H9 (cell line): Measurements from ENCODE around the gene OSBP2. TPM values are rescaled to one million over a fixed set of nuclear protein-coding genes. Genes with fewer than 3 reads are reported as not detected.

ENCODE experiments used
- DNase-seq: peaks from one replicate; pipeline ENCODE4 v3.0.0-alpha.2; 2017
- H2AFZ ChIP-seq: one replicate; pipeline ENCODE4 v1.6.1; 2013; ENCODE audit warnings: mild to moderate bottlenecking, low read length, control low read depth, moderate library complexity
- H2AK5ac ChIP-seq: 2 replicates; pipeline ENCODE4 v1.6.1; 2013; ENCODE audit warnings: low read length, control low read depth, mixed read lengths; ENCODE audit not compliant: insufficient read length
- H2BK120ac ChIP-seq: one replicate; pipeline ENCODE4 v1.6.1; 2013; ENCODE audit warnings: low read depth, mild to moderate bottlenecking, low read length, control low read depth, inconsistent platforms; ENCODE audit not compliant: poor library complexity, severe bottlenecking
- H2BK12ac ChIP-seq: 2 replicates; pipeline ENCODE4 v1.6.1; 2013; ENCODE audit warnings: low read length, control low read depth, mixed read lengths, low read depth; ENCODE audit not compliant: insufficient read length
- H2BK15ac ChIP-seq: 2 replicates; pipeline ENCODE4 v1.6.1; 2013; ENCODE audit warnings: low read depth, low read length, control low read depth
- H2BK20ac ChIP-seq: one replicate; pipeline ENCODE4 v1.6.1; 2013; ENCODE audit warnings: low read depth, mild to moderate bottlenecking, low read length, control low read depth, inconsistent platforms; ENCODE audit not compliant: poor library complexity, severe bottlenecking
- H2BK5ac ChIP-seq: 2 replicates; pipeline ENCODE4 v1.6.1; 2013; ENCODE audit warnings: low read length, control low read depth, mixed read lengths; ENCODE audit not compliant: insufficient read length
- H3K14ac ChIP-seq: 2 replicates; pipeline ENCODE4 v1.6.1; 2013; ENCODE audit warnings: low read length, control low read depth; ENCODE audit not compliant: insufficient read depth
- H3K18ac ChIP-seq: 2 replicates; pipeline ENCODE4 v1.6.1; 2013; ENCODE audit warnings: low read depth, mild to moderate bottlenecking, mixed read lengths, low read length, control low read depth; ENCODE audit not compliant: insufficient read length
- H3K23ac ChIP-seq: 2 replicates; pipeline ENCODE4 v1.6.1; 2013; ENCODE audit warnings: low read length, control low read depth, mixed read lengths, low read depth; ENCODE audit not compliant: insufficient read length
- H3K23me2 ChIP-seq: 2 replicates; pipeline ENCODE4 v1.6.1; 2013; ENCODE audit warnings: low read depth, mild to moderate bottlenecking, mixed read lengths, low read length, control low read depth; ENCODE audit not compliant: insufficient read length, poor library complexity, severe bottlenecking
- H3K27ac ChIP-seq: 2 replicates; pipeline ENCODE4 v1.5.1; 2013; ENCODE audit warnings: low read length, control low read depth, mixed read lengths, low read depth; ENCODE audit not compliant: insufficient read length
- H3K27me3 ChIP-seq: 2 replicates; pipeline ENCODE4 v1.6.1; 2013; ENCODE audit warnings: low read length, control low read depth, inconsistent platforms; ENCODE audit not compliant: insufficient read depth
- H3K4ac ChIP-seq: 2 replicates; pipeline ENCODE4 v1.6.1; 2013; ENCODE audit warnings: low read depth, mild to moderate bottlenecking, control low read depth, inconsistent platforms, low read length, moderate library complexity
- H3K4me1 ChIP-seq: 2 replicates; pipeline ENCODE4 v1.6.1; 2013; ENCODE audit warnings: low read length, control low read depth, inconsistent platforms; ENCODE audit not compliant: insufficient read depth
- H3K4me2 ChIP-seq: 2 replicates; pipeline ENCODE4 v1.6.1; 2013; ENCODE audit warnings: low read length, control low read depth, mixed read lengths; ENCODE audit not compliant: insufficient read length, insufficient read depth
- H3K56ac ChIP-seq: 2 replicates; pipeline ENCODE4 v1.6.1; 2013; ENCODE audit warnings: low read depth, mild to moderate bottlenecking, mixed read lengths, low read length, control low read depth; ENCODE audit not compliant: insufficient read length
- H3K79me1 ChIP-seq: 2 replicates; pipeline ENCODE4 v1.6.1; 2013; ENCODE audit warnings: low read depth, mild to moderate bottlenecking, moderate library complexity, low read length, control low read depth, inconsistent platforms; ENCODE audit not compliant: insufficient read depth, poor library complexity, severe bottlenecking
- H3K79me2 ChIP-seq: 2 replicates; pipeline ENCODE4 v1.6.1; 2013; ENCODE audit warnings: low read length, control low read depth, inconsistent platforms; ENCODE audit not compliant: insufficient read depth
- H3K9ac ChIP-seq: 2 replicates; pipeline ENCODE4 v1.6.1; 2013; ENCODE audit warnings: low read length, control low read depth, mixed read lengths; ENCODE audit not compliant: insufficient read length; ENCODE audit errors: extremely low read depth
- H3K9me3 ChIP-seq: one replicate; pipeline ENCODE4 v1.6.1; 2013; ENCODE audit warnings: low read depth, low read length, inconsistent platforms; ENCODE audit not compliant: control insufficient read depth
- H3T11ph ChIP-seq: one replicate; pipeline ENCODE4 v1.6.1; 2013; ENCODE audit warnings: mild to moderate bottlenecking, low read length, control low read depth, inconsistent platforms
- H4K20me1 ChIP-seq: one replicate; pipeline ENCODE4 v1.6.1; 2013; ENCODE audit not compliant: control insufficient read depth, insufficient read length, insufficient read depth
- H4K5ac ChIP-seq: 2 replicates; pipeline ENCODE4 v1.6.1; 2013; ENCODE audit warnings: low read depth, mild to moderate bottlenecking, mixed read lengths, low read length, control low read depth; ENCODE audit not compliant: insufficient read length
- H4K8ac ChIP-seq: replicated peaks from 2 replicates; pipeline ENCODE4 v1.6.1; 2013; ENCODE audit warnings: low read length, control low read depth, mixed read lengths, low read depth; ENCODE audit not compliant: insufficient read length
- H4K91ac ChIP-seq: 2 replicates; pipeline ENCODE4 v1.6.1; 2013; ENCODE audit warnings: low read depth, mild to moderate bottlenecking, moderate library complexity, mixed read lengths, low read length, control low read depth; ENCODE audit not compliant: insufficient read length
- H3K27ac Mint-ChIP-seq, 3 experiments: 2 replicates in 2 of 3; 3 replicates in 1 of 3; pipeline ENCODE4 v1.8.0; 2020 to 2021; ENCODE audit warnings: mixed read lengths in 3 of 3, mild to moderate bottlenecking in 1 of 3, moderate library complexity in 1 of 3
- H3K27me3 Mint-ChIP-seq: 2 replicates; pipeline ENCODE4 v1.8.0; 2021; ENCODE audit warnings: low read depth, mild to moderate bottlenecking, moderate library complexity, mixed read lengths
- H3K36me3 Mint-ChIP-seq, 3 experiments: 2 replicates in 2 of 3; 3 replicates in 1 of 3; pipeline ENCODE4 v1.8.0; 2020 to 2021; ENCODE audit warnings: low read depth in 3 of 3, mixed read lengths in 3 of 3; ENCODE audit not compliant: insufficient read depth in 1 of 3
- H3K4me1 Mint-ChIP-seq, 2 experiments: 2 replicates each; pipeline ENCODE4 v1.8.0; 2020; ENCODE audit warnings: mixed read lengths in 2 of 2
- H3K4me3 Mint-ChIP-seq, 2 experiments: 2 replicates in 1 of 2; 3 replicates in 1 of 2; pipeline ENCODE4 v1.8.0; 2020 to 2021; ENCODE audit warnings: mild to moderate bottlenecking in 2 of 2, mixed read lengths in 2 of 2, moderate library complexity in 1 of 2
- H3K9me3 Mint-ChIP-seq, 2 experiments: 2 replicates in 1 of 2; 3 replicates in 1 of 2; pipeline ENCODE4 v1.8.0; 2020; ENCODE audit warnings: mild to moderate bottlenecking in 2 of 2, mixed read lengths in 2 of 2, moderate library complexity in 1 of 2
- WGBS: extraction: QIAGEN DNeasy Blood & Tissue Kit; methylation state at CpG from one replicate; pipeline ENCODE4 v1.1.7; 2013; ENCODE audit warnings: missing lambda C conversion rate, low lambda C conversion rate, mixed read lengths; ENCODE audit not compliant: insufficient read length; ENCODE audit errors: extremely low coverage; 5-methylcytosine and 5-hydroxymethylcytosine counted together
- total RNA-seq: library from RNA; stranded (reverse); gene quantifications from 2 replicates; pipeline ENCODE4 v1.2.1, GENCODE V29; 2021
- TF ChIP-seq, protein P1 (sequence below): fragments of 200-600 bp; sonication (generic); conservative IDR thresholded peaks from 3 replicates; pipeline ENCODE4 v1.8.0; 2021; ENCODE audit warnings: antibody characterized with exemption, mild to moderate bottlenecking

The OSBP2 gene
- total RNA-seq, 1 experiment from 2014 or later: 3.4 TPM

DNA sequence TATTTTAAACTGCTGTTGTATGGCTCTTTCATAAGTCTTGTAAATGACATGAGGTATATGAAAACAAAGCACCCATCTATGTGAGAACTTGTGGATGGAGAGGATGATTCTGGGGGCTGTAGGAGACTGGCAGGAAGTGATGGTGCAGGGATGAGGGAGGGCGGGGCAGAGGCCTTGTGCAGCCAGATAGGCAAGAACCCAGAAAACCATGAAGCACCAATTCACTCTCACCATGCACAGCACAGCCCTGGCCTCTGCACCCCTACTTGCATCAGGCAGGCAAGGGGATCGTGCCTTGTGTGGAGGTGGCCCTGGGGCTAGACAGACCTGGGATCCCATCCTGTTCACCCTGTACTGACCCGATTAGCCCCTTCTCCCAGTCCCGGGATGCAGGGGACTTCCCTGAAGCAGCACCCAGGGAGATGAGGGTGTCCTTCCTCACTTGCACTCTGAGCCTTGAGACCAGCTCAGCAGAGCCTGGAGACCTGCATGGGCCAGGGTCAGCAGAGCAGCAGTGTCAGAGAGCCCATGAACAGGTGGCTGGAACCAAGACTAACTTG is 188.4 kb downstream of the OSBP2 start:
- Mint-ChIP-seq H3K4me1 (peaks cover 22 to 31% of the 10 kb centered on the region in 2 experiments), H3K4me3 (no peak overlapping the region; a peak in 1 of 5 replicates), H3K36me3 (no peaks in the 10 kb centered on the region; a peak in 1 of 7 replicates), H3K9me3 (no peaks in the 10 kb centered on the region), H3K27me3 (no peaks in the 10 kb centered on the region), H3K27ac (no peak overlapping the region; a peak in 1 of 7 replicates)
- H2BK5ac ChIP-seq: no peak overlapping the region
- no CpG with 5 or more reads among the region's 4 CpGs for WGBS
- no peak overlapping the region for H2BK15ac ChIP-seq
- H3K14ac ChIP-seq: peak overlapping the region; percentile 42
- DNase-seq: no peak
- H4K8ac ChIP-seq: no peak overlapping the region
- no peak overlapping the region for H2BK12ac ChIP-seq
- no peak overlapping the region for H3K9ac ChIP-seq
- H2BK20ac ChIP-seq: no peak overlapping the region
- H3K27me3 ChIP-seq: no peaks in the 10 kb centered on the region
- no peak overlapping the region for H3K4ac ChIP-seq
- H3K56ac ChIP-seq: no peak overlapping the region
- H3K23ac ChIP-seq: no peak overlapping the region
- H2AK5ac ChIP-seq: no peak overlapping the region
- H2AFZ ChIP-seq: no peak overlapping the region
- no peaks in the 10 kb centered on the region for H3K79me2 ChIP-seq
- no peaks in the 10 kb centered on the region for H3K79me1 ChIP-seq
- H3K9me3 ChIP-seq: no peaks in the 10 kb centered on the region
- H3K23me2 ChIP-seq: no peaks in the 10 kb centered on the region
- H4K5ac ChIP-seq: no peak overlapping the region
- H3K4me1 ChIP-seq: no peaks in the 10 kb centered on the region
- H3K27ac ChIP-seq: no peak overlapping the region
- no peaks in the 10 kb centered on the region for H4K20me1 ChIP-seq
- H3T11ph ChIP-seq: no peak overlapping the region
- no peak overlapping the region for H3K18ac ChIP-seq
- no peak overlapping the region for H4K91ac ChIP-seq
- no peak overlapping the region for H3K4me2 ChIP-seq
- no peak overlapping the region for H2BK120ac ChIP-seq
- TF ChIP-seq, protein P1, sequence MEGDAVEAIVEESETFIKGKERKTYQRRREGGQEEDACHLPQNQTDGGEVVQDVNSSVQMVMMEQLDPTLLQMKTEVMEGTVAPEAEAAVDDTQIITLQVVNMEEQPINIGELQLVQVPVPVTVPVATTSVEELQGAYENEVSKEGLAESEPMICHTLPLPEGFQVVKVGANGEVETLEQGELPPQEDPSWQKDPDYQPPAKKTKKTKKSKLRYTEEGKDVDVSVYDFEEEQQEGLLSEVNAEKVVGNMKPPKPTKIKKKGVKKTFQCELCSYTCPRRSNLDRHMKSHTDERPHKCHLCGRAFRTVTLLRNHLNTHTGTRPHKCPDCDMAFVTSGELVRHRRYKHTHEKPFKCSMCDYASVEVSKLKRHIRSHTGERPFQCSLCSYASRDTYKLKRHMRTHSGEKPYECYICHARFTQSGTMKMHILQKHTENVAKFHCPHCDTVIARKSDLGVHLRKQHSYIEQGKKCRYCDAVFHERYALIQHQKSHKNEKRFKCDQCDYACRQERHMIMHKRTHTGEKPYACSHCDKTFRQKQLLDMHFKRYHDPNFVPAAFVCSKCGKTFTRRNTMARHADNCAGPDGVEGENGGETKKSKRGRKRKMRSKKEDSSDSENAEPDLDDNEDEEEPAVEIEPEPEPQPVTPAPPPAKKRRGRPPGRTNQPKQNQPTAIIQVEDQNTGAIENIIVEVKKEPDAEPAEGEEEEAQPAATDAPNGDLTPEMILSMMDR: no peak
